A673 (cell line): ENCODE results near the gene QRFP.

Experiments used
- EZH2 ChIP-seq: fragments of 200-600 bp; sonication (generic); IDR thresholded peaks from 2 replicates; pipeline ENCODE4 v1.6.1; 2017; ENCODE audit warnings: borderline replicate concordance, low read depth, mild to moderate bottlenecking, mixed read lengths, antibody characterized with exemption, low read length; ENCODE audit not compliant: poor library complexity, severe bottlenecking
- TF ChIP-seq, protein P1 (sequence below): fragments of 300-800, 200-600 bp; sonication (generic); conservative IDR thresholded peaks from 2 replicates; pipeline ENCODE4 v1.5.1; 2017; ENCODE audit warnings: low read depth, mild to moderate bottlenecking, antibody characterized with exemption, low read length, moderate library complexity, mixed read lengths

DNA sequence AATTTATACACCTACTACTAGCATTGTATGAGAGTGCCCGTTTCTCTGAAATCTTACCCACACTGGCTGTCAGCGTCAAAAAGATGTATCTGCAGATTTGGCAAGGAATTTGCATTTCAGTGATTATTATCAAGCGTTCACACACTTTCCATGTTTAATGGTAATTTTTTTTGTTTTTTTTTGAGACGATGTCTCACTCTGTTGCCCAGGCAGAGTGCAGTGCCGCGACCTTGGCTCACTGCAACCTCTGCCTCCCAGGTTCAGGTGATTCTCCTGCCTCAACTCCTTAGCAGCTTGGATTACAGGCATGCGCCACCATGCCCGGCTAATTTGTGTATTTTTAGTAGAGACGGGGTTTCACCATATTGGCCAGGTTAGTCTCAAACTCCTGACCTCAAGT, 47.3 kb downstream of the QRFP start:
- TF ChIP-seq, protein P1, sequence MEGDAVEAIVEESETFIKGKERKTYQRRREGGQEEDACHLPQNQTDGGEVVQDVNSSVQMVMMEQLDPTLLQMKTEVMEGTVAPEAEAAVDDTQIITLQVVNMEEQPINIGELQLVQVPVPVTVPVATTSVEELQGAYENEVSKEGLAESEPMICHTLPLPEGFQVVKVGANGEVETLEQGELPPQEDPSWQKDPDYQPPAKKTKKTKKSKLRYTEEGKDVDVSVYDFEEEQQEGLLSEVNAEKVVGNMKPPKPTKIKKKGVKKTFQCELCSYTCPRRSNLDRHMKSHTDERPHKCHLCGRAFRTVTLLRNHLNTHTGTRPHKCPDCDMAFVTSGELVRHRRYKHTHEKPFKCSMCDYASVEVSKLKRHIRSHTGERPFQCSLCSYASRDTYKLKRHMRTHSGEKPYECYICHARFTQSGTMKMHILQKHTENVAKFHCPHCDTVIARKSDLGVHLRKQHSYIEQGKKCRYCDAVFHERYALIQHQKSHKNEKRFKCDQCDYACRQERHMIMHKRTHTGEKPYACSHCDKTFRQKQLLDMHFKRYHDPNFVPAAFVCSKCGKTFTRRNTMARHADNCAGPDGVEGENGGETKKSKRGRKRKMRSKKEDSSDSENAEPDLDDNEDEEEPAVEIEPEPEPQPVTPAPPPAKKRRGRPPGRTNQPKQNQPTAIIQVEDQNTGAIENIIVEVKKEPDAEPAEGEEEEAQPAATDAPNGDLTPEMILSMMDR: no peak
- no peak for TF ChIP-seq EZH2
